NB4 (cell line): ENCODE data around the gene COPS8.

Experiments used
- POLR2A ChIP-seq: IDR thresholded peaks from 2 replicates; pipeline ENCODE4 v1.6.1; 2011; ENCODE audit warnings: mild to moderate bottlenecking; ENCODE audit not compliant: insufficient read length; ENCODE audit errors: extremely low read depth
- TF ChIP-seq, protein P1 (sequence below): IDR thresholded peaks from 2 replicates; pipeline ENCODE4 v1.6.1; 2011; ENCODE audit warnings: low read depth, low read length
- TF ChIP-seq, protein P2 (sequence below): IDR thresholded peaks from one replicate; pipeline ENCODE4 v1.5.1; 2012; ENCODE audit warnings: low read depth, low read length

DNA sequence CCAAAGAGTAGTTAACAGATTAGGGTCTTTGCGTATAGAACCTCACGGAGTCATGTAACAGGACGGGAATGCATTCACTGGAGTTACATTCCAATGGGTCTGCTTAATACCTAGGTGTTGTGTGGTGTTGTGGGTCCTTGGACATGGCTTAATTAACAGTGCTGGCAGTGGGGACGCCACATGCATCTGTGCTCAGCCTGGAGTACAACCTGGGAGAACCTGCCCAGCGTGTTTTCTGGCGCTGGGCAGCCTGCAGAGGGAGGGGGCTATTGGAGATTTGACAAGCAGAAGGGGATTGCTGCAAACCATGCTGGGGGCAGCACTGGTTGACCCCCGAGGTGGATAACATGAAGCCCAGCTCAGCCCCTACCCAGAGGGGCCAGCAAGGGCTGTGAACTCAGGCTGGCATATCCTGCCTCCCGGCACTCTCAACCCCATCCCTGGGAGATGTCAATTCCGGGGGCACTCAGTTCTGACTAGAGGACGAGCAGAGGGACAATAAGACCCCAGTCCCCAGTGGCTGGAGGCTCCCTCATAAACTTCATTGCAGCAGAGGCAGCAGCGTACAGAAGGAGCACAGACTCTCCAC is 29.3 kb upstream of the COPS8 start:
- no peak for TF ChIP-seq POLR2A
- TF ChIP-seq, protein P1, sequence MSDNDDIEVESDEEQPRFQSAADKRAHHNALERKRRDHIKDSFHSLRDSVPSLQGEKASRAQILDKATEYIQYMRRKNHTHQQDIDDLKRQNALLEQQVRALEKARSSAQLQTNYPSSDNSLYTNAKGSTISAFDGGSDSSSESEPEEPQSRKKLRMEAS: no peak
- TF ChIP-seq, protein P2, sequence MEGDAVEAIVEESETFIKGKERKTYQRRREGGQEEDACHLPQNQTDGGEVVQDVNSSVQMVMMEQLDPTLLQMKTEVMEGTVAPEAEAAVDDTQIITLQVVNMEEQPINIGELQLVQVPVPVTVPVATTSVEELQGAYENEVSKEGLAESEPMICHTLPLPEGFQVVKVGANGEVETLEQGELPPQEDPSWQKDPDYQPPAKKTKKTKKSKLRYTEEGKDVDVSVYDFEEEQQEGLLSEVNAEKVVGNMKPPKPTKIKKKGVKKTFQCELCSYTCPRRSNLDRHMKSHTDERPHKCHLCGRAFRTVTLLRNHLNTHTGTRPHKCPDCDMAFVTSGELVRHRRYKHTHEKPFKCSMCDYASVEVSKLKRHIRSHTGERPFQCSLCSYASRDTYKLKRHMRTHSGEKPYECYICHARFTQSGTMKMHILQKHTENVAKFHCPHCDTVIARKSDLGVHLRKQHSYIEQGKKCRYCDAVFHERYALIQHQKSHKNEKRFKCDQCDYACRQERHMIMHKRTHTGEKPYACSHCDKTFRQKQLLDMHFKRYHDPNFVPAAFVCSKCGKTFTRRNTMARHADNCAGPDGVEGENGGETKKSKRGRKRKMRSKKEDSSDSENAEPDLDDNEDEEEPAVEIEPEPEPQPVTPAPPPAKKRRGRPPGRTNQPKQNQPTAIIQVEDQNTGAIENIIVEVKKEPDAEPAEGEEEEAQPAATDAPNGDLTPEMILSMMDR: no peak
